Mesendoderm (in vitro differentiated cells): ENCODE data around the gene PRB3.

Source experiments
- DNase-seq: peaks from one replicate; pipeline ENCODE4 v3.0.0; 2013
- H2AK5ac ChIP-seq: 2 replicates; pipeline ENCODE4 v1.6.1; 2013; ENCODE audit warnings: low read length, inconsistent platforms
- H2BK120ac ChIP-seq: 2 replicates; pipeline ENCODE4 v1.6.1; 2013; ENCODE audit warnings: low read depth, mild to moderate bottlenecking, low read length, moderate library complexity, mixed read lengths
- H2BK15ac ChIP-seq: replicated peaks from 2 replicates; pipeline ENCODE4 v1.6.1; 2013; ENCODE audit warnings: low read depth, mild to moderate bottlenecking, moderate library complexity
- H2BK5ac ChIP-seq: 2 replicates; pipeline ENCODE4 v1.6.1; 2013; ENCODE audit warnings: low read length, inconsistent platforms
- H3K18ac ChIP-seq: 2 replicates; pipeline ENCODE4 v1.6.1; 2013; ENCODE audit warnings: mild to moderate bottlenecking, low read length, mixed read lengths
- H3K23ac ChIP-seq: one replicate; pipeline ENCODE4 v1.6.1; 2013; ENCODE audit warnings: low read length
- H3K27ac ChIP-seq: 2 replicates; pipeline ENCODE4 v1.5.1; 2013; ENCODE audit warnings: low read depth, mild to moderate bottlenecking, inconsistent platforms, low read length, moderate library complexity
- H3K27me3 ChIP-seq: 2 replicates; pipeline ENCODE4 v1.6.1; 2013; ENCODE audit warnings: low read length, control low read depth, mild to moderate bottlenecking, inconsistent platforms; ENCODE audit not compliant: insufficient read depth, poor library complexity
- H3K36me3 ChIP-seq: 2 replicates; pipeline ENCODE4 v1.6.1; 2013; ENCODE audit warnings: low read length, inconsistent platforms; ENCODE audit not compliant: control insufficient read depth, insufficient read depth
- H3K4ac ChIP-seq: one replicate; pipeline ENCODE4 v1.6.1; 2013; ENCODE audit warnings: low read depth, mild to moderate bottlenecking, low read length, moderate library complexity
- H3K4me1 ChIP-seq: 2 replicates; pipeline ENCODE4 v1.6.1; 2013; ENCODE audit warnings: low read depth, low read length, inconsistent platforms; ENCODE audit not compliant: control insufficient read depth
- H3K4me2 ChIP-seq: 2 replicates; pipeline ENCODE4 v1.6.1; 2013; ENCODE audit warnings: low read length
- H3K4me3 ChIP-seq: 2 replicates; pipeline ENCODE4 v1.5.1; 2013; ENCODE audit warnings: mild to moderate bottlenecking, low read length
- H3K56ac ChIP-seq: one replicate; pipeline ENCODE4 v1.6.1; 2013; ENCODE audit warnings: low read length
- H3K79me1 ChIP-seq: 2 replicates; pipeline ENCODE4 v1.6.1; 2013; ENCODE audit warnings: low read length, inconsistent platforms
- H3K79me2 ChIP-seq: 2 replicates; pipeline ENCODE4 v1.6.1; 2013; ENCODE audit warnings: mild to moderate bottlenecking, low read length; ENCODE audit not compliant: control insufficient read depth, insufficient read depth
- H3K9ac ChIP-seq: 2 replicates; pipeline ENCODE4 v1.6.1; 2013; ENCODE audit warnings: low read length, inconsistent platforms
- H4K5ac ChIP-seq: one replicate; pipeline ENCODE4 v1.6.1; 2013; ENCODE audit warnings: low read length
- H4K8ac ChIP-seq: one replicate; pipeline ENCODE4 v1.6.1; 2013; ENCODE audit warnings: low read depth, mild to moderate bottlenecking, control low read depth, low read length, moderate library complexity
- WGBS: extraction: QIAGEN DNeasy Blood & Tissue Kit; methylation state at CpG from one replicate; pipeline ENCODE4 v1.1.7; 2013; ENCODE audit warnings: low lambda C conversion rate, missing lambda C conversion rate; ENCODE audit not compliant: insufficient coverage; ENCODE audit errors: extremely low coverage; 5-methylcytosine and 5-hydroxymethylcytosine counted together

Gene PRB3

GRCh38 chr12:11242656-11243055 lies 26.9 kb downstream of the PRB3 start:
- Histone ChIP-seq H3K4me1 (no peaks in the 10 kb centered on the region), H2AK5ac (no peak overlapping the region), H3K4ac (no peak overlapping the region), H2BK15ac (no peak overlapping the region), H3K27ac (no peak overlapping the region), H3K56ac (no peak overlapping the region), H4K5ac (no peak overlapping the region), H3K18ac (no peak overlapping the region), H3K4me3 (no peak overlapping the region), H3K79me1 (no peaks in the 10 kb centered on the region), H2BK5ac (no peak overlapping the region), H3K23ac (no peak overlapping the region), H3K4me2 (no peak overlapping the region), H3K27me3 (no peaks in the 10 kb centered on the region), H3K79me2 (no peaks in the 10 kb centered on the region), H3K36me3 (no peaks in the 10 kb centered on the region), H2BK120ac (no peak overlapping the region), H4K8ac (no peak overlapping the region), H3K9ac (no peak overlapping the region)
- WGBS, result no CpG with 5 or more reads among the region's 3 CpGs
- no peak for DNase-seq

GRCh38 chr12:11240348-11240930 lies 29.1 kb downstream of the PRB3 start:
- Histone ChIP-seq H3K4me1 (no peaks in the 10 kb centered on the region), H3K27ac (no peak overlapping the region), H3K36me3 (no peaks in the 10 kb centered on the region), H3K27me3 (no peaks in the 10 kb centered on the region), H3K79me1 (no peaks in the 10 kb centered on the region), H3K4me3 (no peak overlapping the region), H2BK5ac (no peak overlapping the region), H3K4me2 (no peak overlapping the region), H3K9ac (no peak overlapping the region), H3K79me2 (no peaks in the 10 kb centered on the region), H3K18ac (no peak overlapping the region), H4K8ac (no peak overlapping the region), H3K23ac (no peak overlapping the region), H4K5ac (no peak overlapping the region), H2BK120ac (no peak overlapping the region), H3K56ac (no peak overlapping the region), H2BK15ac (no peak overlapping the region), H3K4ac (no peak overlapping the region), H2AK5ac (no peak overlapping the region)
- no CpG with 5 or more reads among the region's 3 CpGs for WGBS
- DNase-seq, result no peak

GRCh38 chr12:11238275-11238674 lies 31.2 kb downstream of the PRB3 start:
- no peaks in the 10 kb centered on the region for H3K36me3 ChIP-seq
- no peak overlapping the region for H3K18ac ChIP-seq
- H2AK5ac ChIP-seq, result no peak overlapping the region
- H3K79me2 ChIP-seq, result no peaks in the 10 kb centered on the region
- H3K27ac ChIP-seq, result no peak overlapping the region
- H2BK120ac ChIP-seq, result no peak overlapping the region
- H3K4me1 ChIP-seq, result no peaks in the 10 kb centered on the region
- no peak overlapping the region for H3K56ac ChIP-seq
- no peak overlapping the region for H4K5ac ChIP-seq
- H2BK5ac ChIP-seq, result no peak overlapping the region
- no peak overlapping the region for H3K23ac ChIP-seq
- no CpG with 5 or more reads among the region's 4 CpGs for WGBS
- H3K27me3 ChIP-seq, result no peaks in the 10 kb centered on the region
- H3K4ac ChIP-seq, result no peak overlapping the region
- H4K8ac ChIP-seq, result no peak overlapping the region
- no peaks in the 10 kb centered on the region for H3K79me1 ChIP-seq
- H3K9ac ChIP-seq, result no peak overlapping the region
- no peak overlapping the region for H3K4me3 ChIP-seq
- H2BK15ac ChIP-seq, result no peak overlapping the region
- no peak for DNase-seq
- H3K4me2 ChIP-seq, result no peak overlapping the region

- no peak overlapping the region for H3K56ac ChIP-seq
- H3K27me3 ChIP-seq, result no peaks in the 10 kb centered on the region
- no peak overlapping the region for H4K8ac ChIP-seq
- no peak overlapping the region for H3K23ac ChIP-seq
- no peak overlapping the region for H4K5ac ChIP-seq
- H3K18ac ChIP-seq, result no peak overlapping the region
- H3K36me3 ChIP-seq, result no peaks in the 10 kb centered on the region
- H2BK5ac ChIP-seq, result no peak overlapping the region
- H2BK15ac ChIP-seq, result no peak overlapping the region
- no peak overlapping the region for H3K4ac ChIP-seq
- H3K27ac ChIP-seq, result no peak overlapping the region
- H3K79me1 ChIP-seq, result no peaks in the 10 kb centered on the region
- no peak overlapping the region for H3K9ac ChIP-seq
- H3K4me1 ChIP-seq, result no peaks in the 10 kb centered on the region
- DNase-seq, result no peak
- no peaks in the 10 kb centered on the region for H3K79me2 ChIP-seq
- H3K4me2 ChIP-seq, result no peak overlapping the region
- no peak overlapping the region for H3K4me3 ChIP-seq
- H2AK5ac ChIP-seq, result no peak overlapping the region
- no peak overlapping the region for H2BK120ac ChIP-seq
- WGBS, result no CpG with 5 or more reads among the region's 5 CpGs
Measured at GRCh38 chr12:11233532-11233931, 36.0 kb downstream of the PRB3 start.

GRCh38 chr12:11228296-11228879 lies 41.1 kb downstream of the PRB3 start:
- Histone ChIP-seq H3K56ac (no peak overlapping the region), H3K27ac (no peak overlapping the region), H3K9ac (no peak overlapping the region), H3K4me2 (no peak overlapping the region), H3K4me3 (no peak overlapping the region), H3K4ac (no peak overlapping the region), H2AK5ac (no peak overlapping the region), H3K27me3 (no peaks in the 10 kb centered on the region), H3K4me1 (no peaks in the 10 kb centered on the region), H3K18ac (no peak overlapping the region), H3K79me1 (no peaks in the 10 kb centered on the region), H2BK15ac (no peak overlapping the region), H4K8ac (no peak overlapping the region), H3K23ac (no peak overlapping the region), H2BK120ac (no peak overlapping the region), H3K36me3 (no peaks in the 10 kb centered on the region), H3K79me2 (no peaks in the 10 kb centered on the region), H2BK5ac (no peak overlapping the region), H4K5ac (no peak overlapping the region)
- DNase-seq, result peak; percentile 75
- WGBS, result no CpG with 5 or more reads among the region's 5 CpGs

- H4K5ac ChIP-seq, result no peak overlapping the region
- no peak overlapping the region for H3K23ac ChIP-seq
- H3K4me3 ChIP-seq, result no peak overlapping the region
- H3K4ac ChIP-seq, result no peak overlapping the region
- H2BK5ac ChIP-seq, result no peak overlapping the region
- no peaks in the 10 kb centered on the region for H3K27me3 ChIP-seq
- no peak overlapping the region for H4K8ac ChIP-seq
- no peak overlapping the region for H3K27ac ChIP-seq
- no peak overlapping the region for H3K4me2 ChIP-seq
- no peaks in the 10 kb centered on the region for H3K4me1 ChIP-seq
- no peak overlapping the region for H2BK15ac ChIP-seq
- no peak overlapping the region for H3K56ac ChIP-seq
- H3K36me3 ChIP-seq, result no peaks in the 10 kb centered on the region
- DNase-seq, result no peak
- no peaks in the 10 kb centered on the region for H3K79me1 ChIP-seq
- H3K9ac ChIP-seq, result no peak overlapping the region
- no peak overlapping the region for H3K18ac ChIP-seq
- H2BK120ac ChIP-seq, result no peak overlapping the region
- WGBS, result no CpG with 5 or more reads among the region's 4 CpGs
- H2AK5ac ChIP-seq, result no peak overlapping the region
- no peaks in the 10 kb centered on the region for H3K79me2 ChIP-seq
Measured at GRCh38 chr12:11227373-11227772, 42.1 kb downstream of the PRB3 start.
